HepG2 (cell line): ENCODE data around the gene COL18A1. TPM values are rescaled to one million over a fixed set of nuclear protein-coding genes. Genes with fewer than 3 reads are reported as not detected.

ENCODE experiments used
- ARID3A ChIP-seq: IDR thresholded peaks from 2 replicates; pipeline ENCODE4 v1.6.1; 2012; ENCODE audit warnings: low read depth, low read length, improper control_type of control experiment
- CREB1 ChIP-seq, 2 experiments: fragments of 450-650 bp in 1 of 2; IDR thresholded peaks; 2 replicates each; pipeline ENCODE4 v1.6.1; 2016 to 2017; ENCODE audit warnings: control low read depth in 1 of 2, mild to moderate bottlenecking in 1 of 2, missing compliant biosample characterization in 1 of 2, missing genetic modification characterization in 1 of 2
- FOXJ3 ChIP-seq: sonication (generic); formaldehyde crosslinking; IDR thresholded peaks from 2 replicates; pipeline ENCODE4 v1.4.0; 2020; ENCODE audit warnings: missing genetic modification reagents, mild to moderate bottlenecking, borderline replicate concordance
- HIC2 ChIP-seq: sonication (generic); formaldehyde crosslinking; IDR thresholded peaks from 2 replicates; pipeline ENCODE4 v1.9.0; 2022; ENCODE audit warnings: low read depth, missing genetic modification reagents
- KAT8 ChIP-seq: IDR thresholded peaks from 2 replicates; pipeline ENCODE4 v1.6.1; 2016; ENCODE audit warnings: missing genetic modification reagents, missing compliant biosample characterization
- KDM5A ChIP-seq: fragments of 200-600 bp; sonication (generic); IDR thresholded peaks from 2 replicates; pipeline ENCODE4 v1.7.0; 2018; ENCODE audit warnings: antibody characterized with exemption, mild to moderate bottlenecking, low read length, borderline replicate concordance
- MED13 ChIP-seq: sonication (generic); formaldehyde crosslinking; IDR thresholded peaks from 2 replicates; pipeline ENCODE4 v1.5.0; 2020; ENCODE audit warnings: missing genetic modification reagents
- NCOA5 ChIP-seq: sonication (generic); formaldehyde crosslinking; IDR thresholded peaks from 2 replicates; pipeline ENCODE4 v1.4.0; 2020; ENCODE audit warnings: missing genetic modification reagents
- PITX1 ChIP-seq: sonication (generic); formaldehyde crosslinking; IDR thresholded peaks from 2 replicates; pipeline ENCODE4 v1.5.1; 2020; ENCODE audit warnings: mild to moderate bottlenecking, missing genetic modification reagents
- RAD21 ChIP-seq: fragments of 450-650 bp; formaldehyde crosslinking; IDR thresholded peaks from 2 replicates; pipeline ENCODE4 v1.5.0; 2020; ENCODE audit warnings: mild to moderate bottlenecking
- SIX1 ChIP-seq: sonication (generic); formaldehyde crosslinking; IDR thresholded peaks from 2 replicates; pipeline ENCODE4 v1.4.0; 2020; ENCODE audit warnings: missing genetic modification reagents, borderline replicate concordance
- THRA ChIP-seq: sonication (generic); formaldehyde crosslinking; IDR thresholded peaks from 2 replicates; pipeline ENCODE4 v1.4.0; 2020; ENCODE audit warnings: missing genetic modification reagents, borderline replicate concordance
- ZBTB37 ChIP-seq: sonication (generic); formaldehyde crosslinking; IDR thresholded peaks from 2 replicates; pipeline ENCODE4 v1.4.0; 2020; ENCODE audit warnings: mild to moderate bottlenecking, missing genetic modification reagents
- ZGPAT ChIP-seq: IDR thresholded peaks from 2 replicates; pipeline ENCODE4 v1.6.1; 2016; ENCODE audit warnings: mild to moderate bottlenecking
- ZNF12 ChIP-seq: sonication (generic); formaldehyde crosslinking; IDR thresholded peaks from 2 replicates; pipeline ENCODE4 v1.5.0; 2020; ENCODE audit warnings: missing genetic modification reagents
- ZNF3 ChIP-seq: IDR thresholded peaks from 2 replicates; pipeline ENCODE4 v1.7.0; 2017; ENCODE audit warnings: inconsistent platforms
- ZNF75D ChIP-seq: sonication (generic); formaldehyde crosslinking; IDR thresholded peaks from 2 replicates; pipeline ENCODE4 v1.8.1; 2023; ENCODE audit warnings: missing genetic modification reagents, mild to moderate bottlenecking, borderline replicate concordance
- ZNF781 ChIP-seq: sonication (generic); formaldehyde crosslinking; IDR thresholded peaks from 2 replicates; pipeline ENCODE4 v1.5.1; 2020; ENCODE audit warnings: borderline replicate concordance, mild to moderate bottlenecking, missing genetic modification reagents; ENCODE audit errors: not compliant biosample characterization
- polyA plus RNA-seq, 8 experiments: library from polyadenylated mRNA; depleted of rRNA in 3 of 8; stranded (reverse) in 7 of 8; unstranded in 1 of 8; fragments of >200 nt; fragmentation: Illumina TruSeq in 4 of 8; extraction: Trizol in 4 of 8; gene quantifications; 2 replicates each; pipeline versions ENCODE4 v1.2.1 to v1.2.3, GENCODE V29; 2011 to 2016; ENCODE audit warnings: low read depth in 4 of 8, missing spikeins in 1 of 8, mixed read lengths in 1 of 8; ENCODE audit not compliant: insufficient read depth in 1 of 8
- total RNA-seq, 5 experiments: library from RNA; depleted of rRNA; stranded (reverse); fragments of >200 nt; fragmentation: Illumina TruSeq; extraction: Trizol; gene quantifications; 2 replicates each; pipeline ENCODE4 v1.2.3, GENCODE V29; 2016; ENCODE audit warnings: low read depth in 1 of 5

COL18A1 gene
- total and polyA plus RNA-seq, 2 of the 13 experiments (the other 11 are each of a cell fraction or from before 2014, with no cell fraction given): 79.0 to 102 TPM

GRCh38 chr21:45410151-45410864, 5.3 kb downstream of the COL18A1 start (continued):
- no peak for TF ChIP-seq ARID3A
- no peak for TF ChIP-seq PITX1
- TF ChIP-seq RAD21 (CRISPR knock-in tag): 0 out of 2 replicates have a peak, but pooled peaks have one; percentile 8
- no peak for TF ChIP-seq ZNF75D (CRISPR knock-in tag)
- no peak for TF ChIP-seq CREB1 (IDR thresholded peaks at IDR 0.05)
- TF ChIP-seq CREB1 (CRISPR knock-in tag; IDR thresholded peaks at IDR 0.05): no peak
- TF ChIP-seq SIX1 (CRISPR knock-in tag): peak; percentile 90
- TF ChIP-seq ZNF781: no peak
- TF ChIP-seq NCOA5: no peak
- TF ChIP-seq ZNF12: 0 out of 2 replicates have a peak, but pooled peaks have one; percentile 22
- peak; percentile 49; the same call in 1 of the 2 replicates for TF ChIP-seq FOXJ3 (CRISPR knock-in tag)
- peak; percentile 37; the same call in 1 of the 2 replicates for TF ChIP-seq ZGPAT (CRISPR knock-in tag)
- TF ChIP-seq ZBTB37: 0 out of 2 replicates have a peak, but pooled peaks have one; percentile 2
- no peak; the same call in 1 of the 2 replicates for TF ChIP-seq THRA (CRISPR knock-in tag)
- TF ChIP-seq KAT8 (CRISPR knock-in tag): peak; percentile 56; the same call in 1 of the 2 replicates
- no peak for TF ChIP-seq ZNF3 (CRISPR knock-in tag)
- TF ChIP-seq KDM5A: no peak
- TF ChIP-seq MED13 (CRISPR knock-in tag): no peak
- TF ChIP-seq HIC2 (CRISPR knock-in tag): peak; percentile 84
